ENCODE data around the gene RINL.
A peak's percentile ranks its signal among the peaks of the same experiment; 100 is the strongest.
"Not testable (repeated sequence)": the region's sequence is repeated elsewhere in the genome, so short reads cannot be mapped to it uniquely, and the experiment has no call there.

Gene RINL

GRCh38 chr19:38904581-38905539 is 26.8 kb upstream of the RINL start:
- no peak for DNase-seq

GRCh38 chr19:38901683-38902082 is 23.6 kb upstream of the RINL start:
- DNase-seq: no peak

GRCh38 chr19:38900743-38901190 is 22.7 kb upstream of the RINL start:
- DNase-seq: no peak

- no peak for DNase-seq
Observed at GRCh38 chr19:38900202-38900629, 22.1 kb upstream of the RINL start.

GRCh38 chr19:38899447-38900201 is 21.5 kb upstream of the RINL start, which contains the start of the genes NFKBIB and SIRT2:
TSS of gene NFKBIB (plus strand) at chr19:38899969. CDS start at chr19:38900033, 64 bp downstream.
TSS of gene SIRT2 (minus strand) at chr19:38899618. CDS start at chr19:38899521, 97 bp downstream.
- DNase-seq: peak; percentile 100

GRCh38 chr19:38898788-38899446 is 20.8 kb upstream of the RINL start:
- DNase-seq: no peak

- DNase-seq: no peak
Observed at GRCh38 chr19:38894968-38895367, 16.9 kb upstream of the RINL start.

GRCh38 chr19:38893341-38893771 is 15.3 kb upstream of the RINL start:
- no peak for DNase-seq

- DNase-seq: no peak
Observed at GRCh38 chr19:38892841-38893240, 14.8 kb upstream of the RINL start.

GRCh38 chr19:38891771-38892170 is 13.7 kb upstream of the RINL start:
- DNase-seq: no peak

GRCh38 chr19:38890686-38891085 is 12.6 kb upstream of the RINL start:
- no peak for DNase-seq

- DNase-seq: no peak
Observed at GRCh38 chr19:38889803-38890202, 11.7 kb upstream of the RINL start.

GRCh38 chr19:38888876-38889275 is 10.8 kb upstream of the RINL start:
- no peak for DNase-seq

GRCh38 chr19:38884691-38885090 is 6.6 kb upstream of the RINL start:
- DNase-seq: not testable (repeated sequence)

- no peak for DNase-seq
Observed at GRCh38 chr19:38883286-38883685, 5.2 kb upstream of the RINL start.

GRCh38 chr19:38880882-38881609 is 3.0 kb upstream of the RINL start:
- DNase-seq: no peak

- no peak for DNase-seq
Observed at GRCh38 chr19:38880076-38880881, 2.2 kb upstream of the RINL start.

GRCh38 chr19:38879400-38879751 is 1.3 kb upstream of the RINL start:
- DNase-seq: no peak

- no peak for DNase-seq
Observed at GRCh38 chr19:38878575-38879399, 712 bp upstream of the RINL start.

GRCh38 chr19:38875656-38876395 is 2.2 kb downstream of the RINL start:
- DNase-seq: no peak
